ENCODE results near the gene PROK2. TPM values are rescaled to one million over a fixed set of nuclear protein-coding genes. Genes with fewer than 3 reads are reported as not detected.

Gene PROK2
- total RNA-seq, 1 experiment from 2014 or later, result 1.4 TPM

DNA sequence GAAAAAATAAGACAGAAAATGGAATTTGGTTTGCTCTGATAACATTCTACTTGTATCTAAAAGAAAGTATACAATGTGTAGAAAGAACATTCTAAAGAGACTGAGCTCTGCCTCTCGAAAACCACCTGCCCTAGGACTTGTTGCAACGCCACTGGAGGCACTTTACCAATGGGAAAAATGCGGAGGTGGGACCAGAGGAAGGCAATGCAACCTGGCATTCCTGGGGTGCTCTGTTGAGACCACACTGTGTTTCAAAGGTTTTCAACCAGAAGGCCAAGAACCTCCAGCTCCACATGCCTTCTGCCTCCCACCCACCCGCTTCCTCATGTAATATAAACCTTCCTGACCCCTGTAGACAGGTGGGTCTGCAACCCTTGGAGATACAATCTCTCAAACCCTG lies 4.5 kb downstream of the PROK2 start:
- H2BK5ac ChIP-seq (ENCODE audit: insufficient read length, low read length), result no peak overlapping the region
- no peaks in the 10 kb centered on the region for H3K9me3 Mint-ChIP-seq
- H3K27ac Mint-ChIP-seq, result peak overlapping the region in 1 of 3 experiments; percentile 75; a peak in 2 of 7 replicates
- H3K4me1 ChIP-seq (ENCODE audit: insufficient read depth, low read length), result peaks cover 4% of the 10 kb centered on the region; the same call in 1 of the 2 replicates
- DNase-seq, result no peak
- no peak overlapping the region for H4K5ac ChIP-seq (ENCODE audit: insufficient read length, low read depth, low read length)
- no peaks in the 10 kb centered on the region for H3K79me1 ChIP-seq (ENCODE audit: insufficient read depth, low read depth, low read length, poor library complexity, severe bottlenecking)
- no peak overlapping the region for H2BK12ac ChIP-seq (ENCODE audit: insufficient read length, low read depth, low read length)
- H3K79me2 ChIP-seq (ENCODE audit: insufficient read depth, low read length), result no peaks in the 10 kb centered on the region
- H2AK5ac ChIP-seq (ENCODE audit: insufficient read length, low read length), result no peak overlapping the region
- no peak overlapping the region for H3T11ph ChIP-seq (ENCODE audit: low read length)
- no peaks in the 10 kb centered on the region for H3K9me3 ChIP-seq (ENCODE audit: control insufficient read depth, low read depth, low read length)
- peak overlapping the region; percentile 12 for H3K27ac ChIP-seq (ENCODE audit: insufficient read length, low read depth, low read length)
- no peak overlapping the region for H3K18ac ChIP-seq (ENCODE audit: insufficient read length, low read depth, low read length)
- TF ChIP-seq, protein P1, sequence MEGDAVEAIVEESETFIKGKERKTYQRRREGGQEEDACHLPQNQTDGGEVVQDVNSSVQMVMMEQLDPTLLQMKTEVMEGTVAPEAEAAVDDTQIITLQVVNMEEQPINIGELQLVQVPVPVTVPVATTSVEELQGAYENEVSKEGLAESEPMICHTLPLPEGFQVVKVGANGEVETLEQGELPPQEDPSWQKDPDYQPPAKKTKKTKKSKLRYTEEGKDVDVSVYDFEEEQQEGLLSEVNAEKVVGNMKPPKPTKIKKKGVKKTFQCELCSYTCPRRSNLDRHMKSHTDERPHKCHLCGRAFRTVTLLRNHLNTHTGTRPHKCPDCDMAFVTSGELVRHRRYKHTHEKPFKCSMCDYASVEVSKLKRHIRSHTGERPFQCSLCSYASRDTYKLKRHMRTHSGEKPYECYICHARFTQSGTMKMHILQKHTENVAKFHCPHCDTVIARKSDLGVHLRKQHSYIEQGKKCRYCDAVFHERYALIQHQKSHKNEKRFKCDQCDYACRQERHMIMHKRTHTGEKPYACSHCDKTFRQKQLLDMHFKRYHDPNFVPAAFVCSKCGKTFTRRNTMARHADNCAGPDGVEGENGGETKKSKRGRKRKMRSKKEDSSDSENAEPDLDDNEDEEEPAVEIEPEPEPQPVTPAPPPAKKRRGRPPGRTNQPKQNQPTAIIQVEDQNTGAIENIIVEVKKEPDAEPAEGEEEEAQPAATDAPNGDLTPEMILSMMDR (conservative IDR thresholded peaks at IDR 0.05), result no peak
- H3K14ac ChIP-seq (ENCODE audit: insufficient read depth, low read length), result no peak overlapping the region
- H3K56ac ChIP-seq (ENCODE audit: insufficient read length, low read depth, low read length), result no peak overlapping the region
- H3K4me2 ChIP-seq (ENCODE audit: insufficient read depth, insufficient read length, low read length), result no peak overlapping the region
- H2BK20ac ChIP-seq (ENCODE audit: low read depth, low read length, poor library complexity, severe bottlenecking), result no peak overlapping the region
- WGBS (ENCODE audit: extremely low coverage, insufficient read length, low lambda C conversion rate), result no CpG with 5 or more reads among the region's 4 CpGs
- H4K91ac ChIP-seq (ENCODE audit: insufficient read length, low read depth, low read length), result no peak overlapping the region
- peak overlapping the region in 1 of 2 experiments; percentile 36; a peak in 1 of 5 replicates for H3K4me3 Mint-ChIP-seq
- H3K23me2 ChIP-seq (ENCODE audit: insufficient read length, low read depth, low read length, poor library complexity, severe bottlenecking), result no peaks in the 10 kb centered on the region
- peaks cover 33 to 36% of the 10 kb centered on the region in 2 experiments for H3K4me1 Mint-ChIP-seq
- no peaks in the 10 kb centered on the region for H3K36me3 Mint-ChIP-seq (ENCODE audit: insufficient read depth in 1 of 3, low read depth in 3 of 3)
- no peak overlapping the region for H2BK15ac ChIP-seq (ENCODE audit: low read depth, low read length)
- H3K27me3 ChIP-seq (ENCODE audit: insufficient read depth, low read length), result peaks cover 12% of the 10 kb centered on the region; the same call in 1 of the 2 replicates
- no peak overlapping the region for H3K4ac ChIP-seq (ENCODE audit: low read depth, low read length)
- no peaks in the 10 kb centered on the region for H4K20me1 ChIP-seq (ENCODE audit: control insufficient read depth, insufficient read depth, insufficient read length)
- no peak overlapping the region for H4K8ac ChIP-seq (replicated peaks; ENCODE audit: insufficient read length, low read depth, low read length)
- no peak overlapping the region for H2BK120ac ChIP-seq (ENCODE audit: low read depth, low read length, poor library complexity, severe bottlenecking)
- H3K9ac ChIP-seq (ENCODE audit: extremely low read depth, insufficient read length, low read length), result no peak overlapping the region
- H2AFZ ChIP-seq (ENCODE audit: low read length), result no peak overlapping the region
- H3K23ac ChIP-seq (ENCODE audit: insufficient read length, low read depth, low read length), result no peak overlapping the region
- peaks cover 38% of the 10 kb centered on the region for H3K27me3 Mint-ChIP-seq (ENCODE audit: low read depth)

Data from H9 (cell line).